ENCODE data around the gene HMGN3. TPM values are rescaled to one million over a fixed set of nuclear protein-coding genes. Genes with fewer than 3 reads are reported as not detected.

HMGN3 gene
- total RNA-seq, 2 experiments from 2014 or later: 52.3 to 53.6 TPM

GRCh38 chr6:79249136-79249535, 14.7 kb upstream of the HMGN3 start:
- no peak for ATAC-seq (ENCODE audit: low read depth)
- Mint-ChIP-seq H3K4me3 (no peak overlapping the region), H3K9me3 (no peaks in the 10 kb centered on the region), H3K27me3 (no peaks in the 10 kb centered on the region), H3K36me3 (no peaks in the 10 kb centered on the region), H3K27ac (no peak overlapping the region), H3K4me1 (no peaks in the 10 kb centered on the region)
- DNase-seq: no peak
- POLR2A ChIA-PET: no interaction called here

DNA sequence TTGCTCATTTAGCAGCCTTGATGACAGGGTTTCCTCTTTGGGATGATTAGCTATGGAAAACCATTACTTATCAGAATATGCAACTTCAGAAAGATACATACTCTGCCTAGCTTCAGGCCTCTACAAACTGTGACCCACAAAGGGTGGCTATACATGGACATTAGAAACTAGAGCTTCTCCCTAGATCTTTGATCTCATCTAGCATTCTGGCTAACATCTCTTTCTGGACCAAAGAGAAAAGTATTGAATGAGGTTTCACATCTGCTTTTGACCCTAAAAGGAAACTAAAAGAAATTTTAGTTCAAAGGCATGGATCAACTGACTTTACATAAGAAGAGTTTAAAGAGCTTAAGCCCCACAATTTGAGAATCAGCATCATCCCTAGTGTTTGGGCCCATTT, 12.4 kb upstream of the HMGN3 start:
- Mint-ChIP-seq H3K4me1 (no peaks in the 10 kb centered on the region), H3K9me3 (no peaks in the 10 kb centered on the region), H3K27me3 (peaks cover 3% of the 10 kb centered on the region), H3K4me3 (no peak overlapping the region), H3K27ac (no peak overlapping the region), H3K36me3 (peaks cover 1% of the 10 kb centered on the region)
- DNase-seq (no peak), ATAC-seq (ENCODE audit: low read depth) (no peak)
- POLR2A ChIA-PET: no interaction called here

DNA sequence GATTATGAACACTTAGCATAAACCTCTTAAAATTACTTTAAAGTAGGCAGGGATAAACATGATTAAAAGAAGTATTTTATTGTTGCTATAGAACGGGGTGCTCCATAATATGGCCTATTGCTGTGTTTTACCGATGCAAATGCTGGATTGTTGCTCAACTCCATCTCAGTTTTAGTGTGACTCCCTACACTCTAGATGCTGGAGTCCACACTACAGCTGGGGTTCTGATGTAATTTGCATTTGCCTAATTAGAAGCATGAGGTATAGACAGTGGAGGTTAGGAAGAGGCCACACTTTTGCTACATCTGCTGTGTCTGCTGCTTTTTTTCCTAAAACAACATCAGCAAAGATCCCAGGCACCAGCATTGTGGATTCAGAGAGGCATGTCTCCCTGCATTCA, 6.7 kb upstream of the HMGN3 start:
- Mint-ChIP-seq H3K27me3 (peaks cover 3% of the 10 kb centered on the region), H3K9me3 (no peaks in the 10 kb centered on the region), H3K4me3 (no peak overlapping the region), H3K4me1 (peaks cover 4% of the 10 kb centered on the region), H3K36me3 (peaks cover 1% of the 10 kb centered on the region), H3K27ac (no peak overlapping the region)
- DNase-seq (no peak), ATAC-seq (ENCODE audit: low read depth) (no peak)
- POLR2A ChIA-PET: no interaction called here

DNA sequence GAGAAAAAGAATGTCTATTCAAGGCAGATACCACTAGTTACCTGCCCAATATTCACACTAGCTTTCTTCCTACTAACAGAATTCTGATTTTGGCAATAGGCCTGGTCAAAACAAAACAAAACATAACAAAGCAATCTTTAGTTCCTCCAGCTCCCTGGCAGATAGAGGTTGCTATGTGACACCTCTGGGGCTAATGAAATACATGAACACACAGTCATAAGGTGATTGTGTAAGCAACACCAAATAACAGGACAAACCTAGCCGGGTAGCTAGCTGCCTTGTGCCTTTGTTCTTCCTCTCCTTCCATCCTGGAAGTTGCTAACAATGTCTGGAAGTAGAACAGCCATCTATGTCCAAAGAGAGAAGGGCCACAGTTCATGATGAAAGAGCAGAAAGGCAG, 6.0 kb upstream of the HMGN3 start:
- H3K27me3 Mint-ChIP-seq: peaks cover 3% of the 10 kb centered on the region
- H3K4me3 Mint-ChIP-seq: no peak overlapping the region
- H3K9me3 Mint-ChIP-seq: no peaks in the 10 kb centered on the region
- H3K27ac Mint-ChIP-seq: no peak overlapping the region
- DNase-seq (no peak), ATAC-seq (ENCODE audit: low read depth) (no peak)
- POLR2A ChIA-PET: no interaction called here
- H3K4me1 Mint-ChIP-seq: peaks cover 4% of the 10 kb centered on the region
- peaks cover 1% of the 10 kb centered on the region for H3K36me3 Mint-ChIP-seq

- Mint-ChIP-seq H3K36me3 (peaks cover 1% of the 10 kb centered on the region), H3K27ac (no peak overlapping the region), H3K4me1 (peaks cover 7% of the 10 kb centered on the region), H3K4me3 (no peak overlapping the region), H3K27me3 (peaks cover 3% of the 10 kb centered on the region), H3K9me3 (no peaks in the 10 kb centered on the region)
- ATAC-seq (ENCODE audit: low read depth) (no peak), DNase-seq (no peak)
- POLR2A ChIA-PET: no interaction called here
Measured at GRCh38 chr6:79239536-79240168, 5.2 kb upstream of the HMGN3 start.

GRCh38 chr6:79238919-79239318, 4.4 kb upstream of the HMGN3 start:
- DNase-seq (no peak), ATAC-seq (ENCODE audit: low read depth) (no peak)
- H3K27me3 Mint-ChIP-seq: peaks cover 3% of the 10 kb centered on the region
- no peaks in the 10 kb centered on the region for H3K9me3 Mint-ChIP-seq
- POLR2A ChIA-PET: no interaction called here
- H3K36me3 Mint-ChIP-seq: peaks cover 1% of the 10 kb centered on the region
- no peak overlapping the region for H3K4me3 Mint-ChIP-seq
- peaks cover 9% of the 10 kb centered on the region for H3K4me1 Mint-ChIP-seq
- H3K27ac Mint-ChIP-seq: no peak overlapping the region

GRCh38 chr6:79236711-79237110, 2.2 kb upstream of the HMGN3 start:
- ATAC-seq (ENCODE audit: low read depth): no peak
- no peaks in the 10 kb centered on the region for H3K36me3 Mint-ChIP-seq
- no peaks in the 10 kb centered on the region for H3K27me3 Mint-ChIP-seq
- H3K9me3 Mint-ChIP-seq: no peaks in the 10 kb centered on the region
- H3K27ac Mint-ChIP-seq: no peak overlapping the region
- POLR2A ChIA-PET: no interaction called here
- DNase-seq: no peak
- no peak overlapping the region for H3K4me3 Mint-ChIP-seq
- H3K4me1 Mint-ChIP-seq: peaks cover 20% of the 10 kb centered on the region

DNA sequence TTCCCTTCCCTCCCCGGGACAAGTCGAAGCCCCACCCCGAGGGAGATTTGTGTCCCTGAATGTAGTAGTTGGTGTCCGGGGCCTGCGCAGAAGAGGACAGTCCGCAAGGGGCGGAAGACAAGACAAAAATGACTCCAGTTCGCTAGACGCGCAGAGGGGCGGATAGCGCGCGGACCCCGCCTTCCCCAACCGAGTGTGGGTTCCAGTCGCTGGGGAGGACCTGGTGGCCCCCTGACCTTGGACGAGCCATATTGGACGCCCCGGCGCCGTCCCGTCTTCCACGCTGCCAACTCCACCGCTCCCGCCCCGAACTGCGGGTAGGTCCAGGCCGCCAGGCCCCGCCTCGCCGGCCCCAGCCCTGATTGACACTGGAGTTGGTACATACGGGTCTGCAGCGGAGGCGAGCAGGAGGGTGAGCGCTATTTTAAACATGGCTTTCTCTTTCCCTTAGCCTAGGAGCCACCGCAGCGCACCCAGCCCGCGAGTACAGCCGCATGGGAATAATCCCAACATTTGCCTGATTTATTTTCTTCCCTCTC, 802 bp downstream of the HMGN3 start:
- POLR2A ChIA-PET: interaction anchor here (0.6 to 1.0 kb wide), 3 partner anchors 155 to 157 kb away, joined by 3 to 8 read pairs (median 4); partner anchors contain the start of gene PHIP
- H3K9me3 Mint-ChIP-seq: peaks cover 1% of the 10 kb centered on the region
- peaks cover 3% of the 10 kb centered on the region for H3K36me3 Mint-ChIP-seq
- H3K27ac Mint-ChIP-seq: peak overlapping the region; percentile 87
- DNase-seq (peak; percentile 78), ATAC-seq (ENCODE audit: low read depth) (peak; percentile 72)
- H3K4me3 Mint-ChIP-seq: peak overlapping the region; percentile 93
- H3K4me1 Mint-ChIP-seq: peaks cover 23% of the 10 kb centered on the region
- no peaks in the 10 kb centered on the region for H3K27me3 Mint-ChIP-seq

DNA sequence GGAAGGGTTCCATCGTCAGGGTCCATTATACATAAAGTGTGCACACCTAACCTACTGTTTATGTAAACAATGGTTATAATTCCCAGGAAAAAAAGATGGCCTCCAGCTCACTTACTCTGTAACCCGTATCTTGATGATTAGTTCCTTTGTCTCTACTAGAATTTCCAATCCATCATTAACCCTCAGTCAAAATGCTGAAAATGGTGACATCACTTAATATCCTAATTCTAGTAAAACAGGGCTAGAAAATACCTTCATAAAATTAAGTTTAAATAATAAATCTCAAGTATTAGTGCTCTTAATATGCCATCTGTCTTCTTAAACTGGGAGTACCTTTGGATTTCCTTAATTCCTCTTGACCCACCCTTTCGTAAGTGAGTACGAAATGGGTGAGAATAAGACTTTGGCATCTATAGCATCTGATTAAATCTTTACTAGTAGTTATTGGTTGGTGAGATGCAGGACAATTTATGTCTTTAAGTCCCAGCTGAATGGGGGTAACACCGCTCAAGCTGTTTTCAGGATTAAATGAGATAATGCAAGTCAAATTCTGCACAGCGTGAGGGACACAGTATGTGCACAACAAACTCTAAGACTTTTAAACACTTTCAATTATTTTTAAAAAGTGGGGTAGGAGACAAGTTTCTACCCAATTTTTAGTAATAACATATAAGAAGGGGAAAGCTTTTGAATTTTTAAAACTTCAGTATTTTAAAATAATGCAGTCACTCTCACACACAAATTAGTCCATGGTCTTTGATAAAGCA, 1.6 kb downstream of the HMGN3 start:
- Mint-ChIP-seq H3K9me3 (peaks cover 2% of the 10 kb centered on the region), H3K4me3 (peak overlapping the region; percentile 93), H3K27ac (peak overlapping the region; percentile 87), H3K4me1 (peaks cover 19% of the 10 kb centered on the region), H3K36me3 (peaks cover 7% of the 10 kb centered on the region), H3K27me3 (no peaks in the 10 kb centered on the region)
- POLR2A ChIA-PET: interaction anchor here (0.6 to 1.0 kb wide), 2 partner anchors 155 to 156 kb away, joined by 3 to 4 read pairs; partner anchors contain the start of gene PHIP
- DNase-seq (no peak), ATAC-seq (ENCODE audit: low read depth) (no peak)

DNA sequence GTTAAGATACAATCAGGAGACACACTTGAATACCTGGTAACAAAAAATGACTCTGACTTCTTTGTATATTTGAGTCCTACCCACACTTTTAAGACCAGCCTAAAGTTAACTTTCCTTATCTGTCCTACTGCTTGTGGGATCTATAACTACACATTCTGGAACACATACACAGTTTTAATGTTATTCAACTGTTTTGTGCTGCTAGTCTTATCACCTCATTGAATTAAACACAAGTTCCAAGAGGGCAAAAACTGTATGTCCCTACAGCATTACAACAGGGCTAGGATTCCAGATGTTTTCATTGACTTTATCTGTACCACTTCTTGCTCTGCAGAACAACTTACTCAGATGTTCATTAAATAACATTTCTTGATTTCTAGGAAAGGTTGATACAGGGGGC, 2.8 kb downstream of the HMGN3 start:
- ATAC-seq (ENCODE audit: low read depth) (no peak), DNase-seq (no peak)
- Mint-ChIP-seq H3K27me3 (no peaks in the 10 kb centered on the region), H3K27ac (no peak overlapping the region), H3K4me3 (no peak overlapping the region), H3K9me3 (peaks cover 2% of the 10 kb centered on the region), H3K4me1 (peaks cover 21% of the 10 kb centered on the region), H3K36me3 (peaks cover 7% of the 10 kb centered on the region)
- POLR2A ChIA-PET: no interaction called here

- POLR2A ChIA-PET: no interaction called here
- Mint-ChIP-seq H3K4me1 (peaks cover 21% of the 10 kb centered on the region), H3K36me3 (peaks cover 7% of the 10 kb centered on the region), H3K9me3 (peaks cover 2% of the 10 kb centered on the region), H3K27me3 (no peaks in the 10 kb centered on the region), H3K27ac (no peak overlapping the region), H3K4me3 (no peak overlapping the region)
- ATAC-seq (ENCODE audit: low read depth) (no peak), DNase-seq (no peak)
Measured at GRCh38 chr6:79231101-79231500, 3.4 kb downstream of the HMGN3 start.

- POLR2A ChIA-PET: no interaction called here
- Mint-ChIP-seq H3K4me1 (peaks cover 20% of the 10 kb centered on the region), H3K27me3 (no peaks in the 10 kb centered on the region), H3K4me3 (no peak overlapping the region), H3K36me3 (peaks cover 7% of the 10 kb centered on the region), H3K9me3 (peaks cover 2% of the 10 kb centered on the region), H3K27ac (no peak overlapping the region)
- DNase-seq (no peak), ATAC-seq (ENCODE audit: low read depth) (no peak)
Measured at GRCh38 chr6:79230149-79230548, 4.3 kb downstream of the HMGN3 start.

GRCh38 chr6:79227445-79227844, 7.0 kb downstream of the HMGN3 start:
- DNase-seq (no peak), ATAC-seq (ENCODE audit: low read depth) (no peak)
- Mint-ChIP-seq H3K27ac (no peak overlapping the region), H3K36me3 (peaks cover 13% of the 10 kb centered on the region), H3K27me3 (no peaks in the 10 kb centered on the region), H3K9me3 (peaks cover 2% of the 10 kb centered on the region), H3K4me1 (peaks cover 9% of the 10 kb centered on the region), H3K4me3 (no peak overlapping the region)
- POLR2A ChIA-PET: no interaction called here

GRCh38 chr6:79226660-79227059, 7.8 kb downstream of the HMGN3 start:
- no peak overlapping the region for H3K4me3 Mint-ChIP-seq
- H3K27ac Mint-ChIP-seq: no peak overlapping the region
- H3K4me1 Mint-ChIP-seq: peaks cover 5% of the 10 kb centered on the region
- H3K9me3 Mint-ChIP-seq: peaks cover 2% of the 10 kb centered on the region
- POLR2A ChIA-PET: no interaction called here
- DNase-seq (no peak), ATAC-seq (ENCODE audit: low read depth) (no peak)
- H3K36me3 Mint-ChIP-seq: peaks cover 13% of the 10 kb centered on the region
- no peaks in the 10 kb centered on the region for H3K27me3 Mint-ChIP-seq
